HG03521 (cell line): ENCODE data around the gene TMEM131L.

ENCODE experiments used
- ATAC-seq: cut with Tn5 transposase; IDR thresholded peaks from one replicate; pipeline ENCODE4 v1.9.1; 2021; ENCODE audit warnings: mild to moderate bottlenecking, moderate library complexity; ENCODE audit not compliant: unreplicated experiment

Gene TMEM131L

GRCh38 chr4:153684182-153684970, 218.2 kb downstream of the TMEM131L start, which contains the start of gene TLR2:
TLR2 (plus strand) TSS chr4:153684280; CDS start chr4:153702908, 18,628 bp downstream.
- peak; percentile 78 for ATAC-seq

GRCh38 chr4:153684971-153685371, 218.8 kb downstream of the TMEM131L start:
- peak; percentile 14 for ATAC-seq
